ENCODE measurements around the gene SUCLG1. TPM values are rescaled to one million over a fixed set of nuclear protein-coding genes. Genes with fewer than 3 reads are reported as not detected.

Gene SUCLG1
- total and polyA plus RNA-seq, 2 of the 4 experiments (the other 2 are of a cell fraction) = 50.5 to 52.7 TPM

DNA sequence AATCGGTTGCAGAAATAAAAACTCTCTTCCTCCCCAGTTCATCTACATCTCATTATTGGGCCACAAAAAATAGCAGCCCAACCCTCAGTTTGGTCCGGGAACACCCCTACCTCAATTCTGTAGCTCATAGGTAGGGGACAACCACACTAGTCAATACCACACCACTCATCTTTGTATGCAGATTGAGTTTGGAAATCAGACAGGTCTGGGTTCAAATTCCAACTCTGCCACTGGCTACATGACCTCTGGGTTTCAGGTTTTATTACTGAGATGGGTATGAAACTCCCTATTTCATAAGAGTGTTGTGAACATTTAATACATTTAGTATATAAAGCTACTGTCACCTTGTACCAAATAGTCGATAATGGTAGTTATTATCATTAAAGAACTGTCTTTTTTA is 2.2 kb upstream of the SUCLG1 start:
- Histone ChIP-seq H3K27me3 (ENCODE audit: control insufficient read depth, insufficient read depth, low read length) (no peaks in the 10 kb centered on the region), H2BK20ac (ENCODE audit: low read depth, low read length) (no peak overlapping the region), H3K9me1 (ENCODE audit: insufficient read depth, low read length) (no peaks in the 10 kb centered on the region), H4K91ac (ENCODE audit: insufficient read depth, low read depth, low read length) (no peak overlapping the region), H2BK120ac (ENCODE audit: low read depth, low read length) (no peak overlapping the region), H2BK5ac (ENCODE audit: low read depth, low read length, poor library complexity, severe bottlenecking) (no peak overlapping the region), H3K23ac (ENCODE audit: low read depth, low read length) (no peak overlapping the region), H3K4me1 (ENCODE audit: control insufficient read depth, insufficient read depth, low read length) (no peaks in the 10 kb centered on the region; the same call in 1 of the 2 replicates), H3K9me3 (ENCODE audit: control insufficient read depth, insufficient read depth, low read length) (no peaks in the 10 kb centered on the region), H3K79me1 (ENCODE audit: low read depth in 1 of 2, low read length in 2 of 2) (peaks cover 16 to 28% of the 10 kb centered on the region in 2 experiments), H3K56ac (ENCODE audit: extremely low read depth, insufficient read depth, low read length) (no peak overlapping the region), H4K20me1 (ENCODE audit: insufficient read depth, low read length) (no peaks in the 10 kb centered on the region; the same call in 1 of the 2 replicates), H3K9ac (ENCODE audit: low read depth, low read length) (no peak overlapping the region), H3K4me2 (ENCODE audit: low read depth, low read length) (no peak overlapping the region), H2AFZ (replicated peaks; ENCODE audit: low read length, poor library complexity) (no peak overlapping the region), H2BK15ac (ENCODE audit: low read depth, low read length) (no peak overlapping the region), H3K4ac (ENCODE audit: low read depth, low read length) (no peak overlapping the region), H3K4me3 (ENCODE audit: insufficient read depth, low read depth, low read length) (no peak overlapping the region), H3K14ac (replicated peaks; ENCODE audit: low read depth, low read length) (no peak overlapping the region), H2AK9ac (replicated peaks; ENCODE audit: low read depth, low read length, poor library complexity) (no peak overlapping the region), H4K5ac (ENCODE audit: low read depth, low read length) (no peak overlapping the region), H3K18ac (ENCODE audit: low read depth, low read length) (no peak overlapping the region), H4K8ac (ENCODE audit: low read depth in 2 of 2, low read length in 2 of 2) (no peak overlapping the region), H3K27ac (ENCODE audit: insufficient read depth, low read length) (no peak overlapping the region), H3K36me3 (ENCODE audit: control insufficient read depth, insufficient read depth, low read length) (no peaks in the 10 kb centered on the region), H2AK5ac (ENCODE audit: low read depth, low read length) (no peak overlapping the region)
- in situ Hi-C loops (cut with MboI; ENCODE audit: low sequenced_read_pairs) (no loop called here), intact Hi-C loops (cut with micrococcal nuclease) (no loop called here), dilution Hi-C loops (cut with HindIII; ENCODE audit: low sequenced_read_pairs, unreplicated experiment) (no loop called here)
- no TSS peak for BruUV-seq (replicated peaks)
- POLR2A ChIA-PET (ENCODE audit: unreplicated experiment) = no interaction called here
- no CpG with 5 or more reads among the region's 3 CpGs for WGBS, 2 experiments (ENCODE audit: extremely low coverage in 2 of 2, insufficient read length in 1 of 2)
- DNase-seq (no peak), ATAC-seq (ENCODE audit: low read depth) (no peak)
- CTCF ChIA-PET = no interaction called here
- TF ChIP-seq RCOR1 (IDR thresholded peaks at IDR 0.05; ENCODE audit: insufficient replicate concordance, low read length) (no peak), BHLHE40 (IDR thresholded peaks at IDR 0.05; ENCODE audit: low read depth, low read length) (no peak), SMC3 (IDR thresholded peaks at IDR 0.05; ENCODE audit: low read depth, low read length) (no peak), RAD21 (IDR thresholded peaks at IDR 0.05; ENCODE audit: low read length) (no peak), MAZ (IDR thresholded peaks at IDR 0.05; ENCODE audit: borderline replicate concordance, low read depth, low read length) (no peak), FOS (IDR thresholded peaks at IDR 0.05; ENCODE audit: low read depth, low read length) (no peak), MXI1 (IDR thresholded peaks at IDR 0.05; ENCODE audit: borderline replicate concordance, low read depth, low read length) (no peak), NFE2L2 (IDR thresholded peaks at IDR 0.05; ENCODE audit: low read depth, low read length) (no peak), CEBPB (IDR thresholded peaks at IDR 0.05; ENCODE audit: low read depth, low read length) (no peak), POLR2A (IDR thresholded peaks at IDR 0.05; ENCODE audit: low read depth, low read length) (no peak), RFX5 (IDR thresholded peaks at IDR 0.05; ENCODE audit: low read depth, low read length) (no peak), MAFK (IDR thresholded peaks at IDR 0.05; ENCODE audit: low read depth, low read length) (no peak), CHD1 (IDR thresholded peaks at IDR 0.05; ENCODE audit: low read depth, low read length) (no peak)
- TF ChIP-seq, protein P1, sequence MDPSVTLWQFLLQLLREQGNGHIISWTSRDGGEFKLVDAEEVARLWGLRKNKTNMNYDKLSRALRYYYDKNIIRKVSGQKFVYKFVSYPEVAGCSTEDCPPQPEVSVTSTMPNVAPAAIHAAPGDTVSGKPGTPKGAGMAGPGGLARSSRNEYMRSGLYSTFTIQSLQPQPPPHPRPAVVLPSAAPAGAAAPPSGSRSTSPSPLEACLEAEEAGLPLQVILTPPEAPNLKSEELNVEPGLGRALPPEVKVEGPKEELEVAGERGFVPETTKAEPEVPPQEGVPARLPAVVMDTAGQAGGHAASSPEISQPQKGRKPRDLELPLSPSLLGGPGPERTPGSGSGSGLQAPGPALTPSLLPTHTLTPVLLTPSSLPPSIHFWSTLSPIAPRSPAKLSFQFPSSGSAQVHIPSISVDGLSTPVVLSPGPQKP (IDR thresholded peaks at IDR 0.05; ENCODE audit: borderline replicate concordance, low read depth, low read length) = no peak
- TF ChIP-seq, protein P2, sequence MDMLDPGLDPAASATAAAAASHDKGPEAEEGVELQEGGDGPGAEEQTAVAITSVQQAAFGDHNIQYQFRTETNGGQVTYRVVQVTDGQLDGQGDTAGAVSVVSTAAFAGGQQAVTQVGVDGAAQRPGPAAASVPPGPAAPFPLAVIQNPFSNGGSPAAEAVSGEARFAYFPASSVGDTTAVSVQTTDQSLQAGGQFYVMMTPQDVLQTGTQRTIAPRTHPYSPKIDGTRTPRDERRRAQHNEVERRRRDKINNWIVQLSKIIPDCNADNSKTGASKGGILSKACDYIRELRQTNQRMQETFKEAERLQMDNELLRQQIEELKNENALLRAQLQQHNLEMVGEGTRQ (IDR thresholded peaks at IDR 0.05; ENCODE audit: low read depth, low read length) = no peak
- TF ChIP-seq, protein P3, sequence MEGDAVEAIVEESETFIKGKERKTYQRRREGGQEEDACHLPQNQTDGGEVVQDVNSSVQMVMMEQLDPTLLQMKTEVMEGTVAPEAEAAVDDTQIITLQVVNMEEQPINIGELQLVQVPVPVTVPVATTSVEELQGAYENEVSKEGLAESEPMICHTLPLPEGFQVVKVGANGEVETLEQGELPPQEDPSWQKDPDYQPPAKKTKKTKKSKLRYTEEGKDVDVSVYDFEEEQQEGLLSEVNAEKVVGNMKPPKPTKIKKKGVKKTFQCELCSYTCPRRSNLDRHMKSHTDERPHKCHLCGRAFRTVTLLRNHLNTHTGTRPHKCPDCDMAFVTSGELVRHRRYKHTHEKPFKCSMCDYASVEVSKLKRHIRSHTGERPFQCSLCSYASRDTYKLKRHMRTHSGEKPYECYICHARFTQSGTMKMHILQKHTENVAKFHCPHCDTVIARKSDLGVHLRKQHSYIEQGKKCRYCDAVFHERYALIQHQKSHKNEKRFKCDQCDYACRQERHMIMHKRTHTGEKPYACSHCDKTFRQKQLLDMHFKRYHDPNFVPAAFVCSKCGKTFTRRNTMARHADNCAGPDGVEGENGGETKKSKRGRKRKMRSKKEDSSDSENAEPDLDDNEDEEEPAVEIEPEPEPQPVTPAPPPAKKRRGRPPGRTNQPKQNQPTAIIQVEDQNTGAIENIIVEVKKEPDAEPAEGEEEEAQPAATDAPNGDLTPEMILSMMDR (conservative IDR thresholded peaks at IDR 0.05; ENCODE audit: low read depth, low read length) = no peak

Data from IMR-90 (cell line).